LNCaP clone FGC (cell line): Measurements from ENCODE around the gene MAD1L1.
"Not testable (repeated sequence)": the region's sequence is repeated elsewhere in the genome, so short reads cannot be mapped to it uniquely, and the experiment has no call there.

Experiments used
- DNase-seq: peaks from one replicate; pipeline ENCODE4 v3.0.0-alpha.2; 2011; ENCODE audit warnings: low read depth
- H3K4me3 ChIP-seq: 2 replicates; pipeline ENCODE4 v1.5.1; 2011; ENCODE audit warnings: mild to moderate bottlenecking, low read depth, low read length, control low read depth
- TF ChIP-seq, protein P1 (sequence below): IDR thresholded peaks from 2 replicates; pipeline ENCODE4 v1.5.1; 2012; ENCODE audit warnings: mild to moderate bottlenecking; ENCODE audit not compliant: control insufficient read depth, insufficient read depth; ENCODE audit errors: extremely low read depth

Gene MAD1L1

DNA sequence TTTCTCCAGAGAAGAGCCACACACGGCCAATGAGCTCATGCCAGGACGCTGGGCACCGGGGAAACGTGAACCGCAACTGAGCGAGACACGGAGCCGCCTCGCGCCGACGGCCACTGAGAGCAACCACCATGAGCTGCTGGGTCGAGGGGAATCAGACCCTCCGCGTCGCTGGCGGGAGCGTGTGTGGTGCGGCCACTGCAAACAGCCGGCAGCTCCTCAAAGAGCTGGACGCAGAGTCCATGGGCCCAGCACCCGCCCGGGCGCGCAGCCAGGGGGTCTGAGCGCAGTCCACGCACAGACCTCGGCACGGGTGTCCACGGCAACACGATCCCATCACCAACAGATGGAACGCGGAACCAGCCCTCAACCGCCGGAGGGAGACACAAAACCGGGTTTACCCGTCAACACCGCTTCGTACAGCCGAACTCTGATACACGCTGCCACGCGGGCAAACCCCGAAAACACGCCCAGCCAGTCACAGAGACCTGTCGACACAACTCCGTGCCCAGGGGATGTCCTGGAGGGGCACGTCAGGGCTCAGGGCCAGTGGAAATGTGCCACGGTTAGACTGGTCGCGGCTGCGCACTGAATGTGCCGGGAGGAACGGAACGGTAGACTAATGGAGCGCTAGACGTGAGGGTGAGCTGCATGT is 415.6 kb downstream of the MAD1L1 start:
- H3K4me3 ChIP-seq = no peak overlapping the region
- DNase-seq = no peak
- TF ChIP-seq, protein P1, sequence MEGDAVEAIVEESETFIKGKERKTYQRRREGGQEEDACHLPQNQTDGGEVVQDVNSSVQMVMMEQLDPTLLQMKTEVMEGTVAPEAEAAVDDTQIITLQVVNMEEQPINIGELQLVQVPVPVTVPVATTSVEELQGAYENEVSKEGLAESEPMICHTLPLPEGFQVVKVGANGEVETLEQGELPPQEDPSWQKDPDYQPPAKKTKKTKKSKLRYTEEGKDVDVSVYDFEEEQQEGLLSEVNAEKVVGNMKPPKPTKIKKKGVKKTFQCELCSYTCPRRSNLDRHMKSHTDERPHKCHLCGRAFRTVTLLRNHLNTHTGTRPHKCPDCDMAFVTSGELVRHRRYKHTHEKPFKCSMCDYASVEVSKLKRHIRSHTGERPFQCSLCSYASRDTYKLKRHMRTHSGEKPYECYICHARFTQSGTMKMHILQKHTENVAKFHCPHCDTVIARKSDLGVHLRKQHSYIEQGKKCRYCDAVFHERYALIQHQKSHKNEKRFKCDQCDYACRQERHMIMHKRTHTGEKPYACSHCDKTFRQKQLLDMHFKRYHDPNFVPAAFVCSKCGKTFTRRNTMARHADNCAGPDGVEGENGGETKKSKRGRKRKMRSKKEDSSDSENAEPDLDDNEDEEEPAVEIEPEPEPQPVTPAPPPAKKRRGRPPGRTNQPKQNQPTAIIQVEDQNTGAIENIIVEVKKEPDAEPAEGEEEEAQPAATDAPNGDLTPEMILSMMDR = no peak

DNA sequence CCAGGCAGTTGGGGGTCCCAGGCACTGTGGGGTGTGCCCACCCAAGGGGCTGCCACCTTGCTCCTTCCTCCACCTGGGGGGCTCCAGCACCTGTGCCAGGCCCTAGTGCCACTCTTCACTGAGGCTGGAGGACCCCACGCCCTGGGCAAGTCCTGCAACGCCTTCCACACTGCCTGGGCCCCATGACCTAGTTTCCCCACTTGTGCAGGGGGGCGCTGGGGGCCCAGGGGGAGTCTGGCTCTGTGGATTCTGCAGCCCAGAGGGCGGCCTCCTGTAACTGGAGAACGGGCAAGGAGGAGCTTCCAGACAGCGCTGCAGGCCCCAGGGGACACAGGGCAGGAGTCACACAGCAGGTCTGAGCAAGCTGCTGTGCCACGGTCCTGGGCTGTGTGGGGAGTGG is 416.3 kb downstream of the MAD1L1 start:
- H3K4me3 ChIP-seq, DNase-seq: not testable (repeated sequence)

DNA sequence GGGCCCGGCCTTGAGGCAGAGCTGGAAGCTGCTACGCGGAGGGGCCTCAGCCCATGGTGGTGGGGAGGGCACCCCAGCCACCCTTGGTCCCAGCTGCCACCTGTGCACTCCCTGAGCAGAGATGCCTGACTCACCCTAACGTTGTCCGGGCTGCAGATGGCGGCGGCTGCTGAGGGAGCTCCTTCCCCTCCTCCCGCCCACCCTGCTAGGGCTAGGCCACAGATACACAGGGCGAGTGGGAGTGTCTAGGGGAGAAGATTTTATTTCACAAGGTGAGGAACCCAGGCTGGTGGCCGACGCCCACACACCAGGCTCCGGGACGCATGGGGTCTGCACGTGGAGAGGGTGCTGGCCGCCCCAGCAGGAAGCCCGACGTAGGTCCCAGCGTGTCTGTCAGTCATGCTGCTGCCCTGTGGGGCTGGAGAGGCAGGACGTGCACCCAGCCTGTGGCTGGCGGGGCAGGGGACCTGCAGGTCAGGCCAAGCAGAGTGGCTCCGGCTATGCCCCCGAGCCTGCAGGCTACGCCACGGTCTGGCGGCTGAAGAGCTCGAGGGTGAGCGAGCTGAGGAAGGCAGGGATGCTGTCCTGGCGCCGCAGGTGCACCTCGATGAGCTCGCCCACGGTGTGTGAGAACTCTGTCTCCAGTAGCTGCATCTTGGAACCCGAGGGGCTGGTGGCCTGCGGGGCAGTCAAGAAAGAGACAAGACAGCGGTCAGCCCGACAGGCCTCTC is 417.0 kb downstream of the MAD1L1 start:
- not testable (repeated sequence) for DNase-seq

DNA sequence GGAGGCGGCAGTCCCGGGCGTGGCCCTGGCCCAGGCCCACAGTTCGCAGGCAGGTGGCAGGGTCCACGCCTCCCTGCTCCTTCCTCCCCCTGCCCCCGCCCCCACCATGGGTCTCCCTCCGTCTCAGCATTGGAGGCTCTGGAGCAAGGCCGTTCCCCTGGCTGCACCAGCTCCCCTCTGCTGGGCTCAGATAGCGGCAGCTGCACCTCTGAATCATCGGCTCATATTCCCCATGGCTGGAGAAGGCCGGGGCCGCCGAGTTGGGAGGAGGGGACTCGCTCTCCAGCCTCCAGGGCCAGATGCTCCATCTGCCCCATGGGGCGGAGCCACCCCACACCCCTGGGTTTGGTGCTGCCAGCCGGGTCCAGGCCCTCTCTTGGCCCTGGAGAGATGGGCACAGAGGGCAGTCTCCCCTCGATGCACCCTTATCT is 417.7 kb downstream of the MAD1L1 start:
- TF ChIP-seq, protein P1 = no peak
- no peak for DNase-seq
- no peak overlapping the region for H3K4me3 ChIP-seq

More for the DNA sequence above, 417.0 kb downstream of the MAD1L1 start:
- H3K4me3 ChIP-seq = not testable (repeated sequence)

DNA sequence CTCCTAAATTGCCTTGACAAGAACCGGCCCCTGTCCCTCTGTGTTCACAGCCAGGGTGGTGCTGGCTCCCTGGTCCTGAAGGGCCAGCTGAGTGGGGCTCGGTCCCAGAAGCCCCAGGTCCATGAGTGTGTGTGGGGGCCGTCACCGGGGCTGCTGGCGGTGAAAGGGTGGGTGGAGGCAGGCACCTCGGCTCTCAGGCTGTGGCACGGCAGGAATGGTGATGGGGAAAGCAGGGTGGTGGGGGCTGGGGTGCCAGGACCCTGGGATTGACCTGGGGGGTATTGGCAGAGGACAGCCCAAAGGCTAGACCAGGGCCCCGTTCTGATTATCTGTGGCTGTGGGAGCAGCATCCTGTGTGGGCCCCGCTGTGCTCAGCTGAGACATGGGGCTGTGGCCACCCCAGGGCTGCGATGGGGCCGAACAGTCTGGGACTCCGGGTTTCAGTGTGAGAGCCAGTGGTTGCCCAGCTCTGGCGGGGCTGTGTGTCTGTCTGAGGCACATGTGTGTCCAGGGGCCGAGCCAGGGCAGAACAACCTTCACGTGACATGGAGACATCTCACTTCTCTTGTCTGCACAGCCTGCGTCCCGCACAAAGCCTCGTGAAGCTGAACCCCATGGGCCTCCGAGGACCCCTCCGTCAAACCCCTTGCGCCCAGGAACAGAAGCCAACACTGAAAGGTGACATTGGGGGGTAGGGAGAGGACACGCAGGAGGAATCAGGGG is 418.5 kb downstream of the MAD1L1 start:
- TF ChIP-seq, protein P1 = no peak
- DNase-seq = no peak
- no peak overlapping the region for H3K4me3 ChIP-seq

DNA sequence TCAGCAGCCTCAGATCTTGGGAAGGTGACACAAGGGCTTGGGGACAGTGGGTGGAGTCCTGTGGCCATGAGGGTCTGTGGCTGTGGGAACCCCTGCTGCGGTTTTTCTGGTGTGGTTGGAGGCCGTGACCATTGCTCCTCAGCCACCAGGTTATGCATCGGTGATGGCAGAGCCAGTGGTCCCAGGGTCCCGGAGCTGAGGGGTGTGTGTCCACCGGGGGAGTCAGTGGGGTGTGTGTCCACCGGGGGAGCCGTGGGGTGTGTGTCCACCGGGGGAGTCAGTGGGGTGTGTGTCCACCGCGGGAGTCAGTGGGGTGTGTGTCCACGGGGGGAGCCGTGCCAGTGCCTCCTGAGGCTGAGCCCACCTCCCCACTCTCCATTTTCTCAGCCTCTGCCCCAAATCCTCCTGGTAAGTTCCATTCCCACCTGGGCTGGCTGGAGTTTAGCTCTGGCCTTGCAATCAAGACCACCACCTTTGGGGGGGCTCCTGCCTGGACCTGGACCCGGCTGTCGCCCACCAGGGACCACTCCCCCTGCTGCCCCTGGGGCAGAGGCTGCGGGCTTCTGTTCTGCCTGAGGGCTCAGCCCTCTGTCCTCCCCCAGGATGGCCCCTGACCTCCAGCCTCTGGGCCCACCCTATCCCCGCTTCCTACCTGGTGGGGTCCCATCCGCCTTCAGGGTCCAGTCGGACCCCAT is 419.2 kb downstream of the MAD1L1 start:
- no peak overlapping the region for H3K4me3 ChIP-seq

DNA sequence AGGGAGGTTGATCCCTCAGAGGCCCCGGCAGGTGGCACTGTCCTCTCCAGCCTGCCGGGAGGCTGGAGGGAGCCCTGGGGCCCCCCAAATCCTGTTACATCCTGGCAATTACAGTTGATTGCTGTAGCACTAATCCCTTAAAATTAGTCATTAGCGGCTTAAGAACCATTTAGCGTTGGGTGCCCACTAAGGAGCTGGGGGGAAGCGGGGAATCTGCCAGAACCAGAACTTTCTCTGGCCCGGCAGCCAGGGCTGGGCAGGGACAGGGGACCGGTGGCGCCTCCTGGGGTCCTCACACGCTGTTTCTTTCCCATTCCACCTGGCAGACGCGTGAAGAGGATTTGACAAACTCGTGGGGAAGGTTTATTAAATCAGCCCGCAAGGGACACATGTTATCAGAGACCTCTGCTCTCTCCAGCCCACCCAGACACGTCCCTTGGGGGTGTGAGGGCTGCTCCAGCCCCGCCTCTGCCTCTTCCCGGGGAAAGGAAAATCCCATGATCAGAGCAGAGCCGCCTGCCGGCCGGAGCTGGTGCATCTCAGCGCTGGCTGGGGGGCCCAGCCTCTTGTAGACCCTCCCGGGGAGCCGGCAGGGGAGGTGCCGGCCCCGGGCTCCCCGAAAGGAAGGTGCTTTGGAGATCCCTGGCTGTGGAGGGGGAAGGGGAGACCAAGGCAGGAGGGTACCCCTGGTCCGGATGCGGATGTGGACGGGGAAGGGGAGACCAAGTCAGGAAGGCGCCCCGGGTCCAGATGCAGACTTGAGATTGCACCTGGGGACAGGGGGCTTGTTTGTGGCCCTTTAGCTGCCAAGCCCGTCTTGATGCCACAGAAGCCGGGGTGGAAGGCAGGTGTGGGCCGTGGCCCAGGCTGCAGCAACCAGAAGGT is 420.0 kb downstream of the MAD1L1 start:
- H3K4me3 ChIP-seq = no peak overlapping the region
- DNase-seq = no peak
- TF ChIP-seq, protein P1 = peak; percentile 47

More for the DNA sequence above, 419.2 kb downstream of the MAD1L1 start:
- TF ChIP-seq, protein P1 = no peak
- no peak for DNase-seq
